ENCODE data around the gene DPYSL3. TPM values are rescaled to one million over a fixed set of nuclear protein-coding genes. Genes with fewer than 3 reads are reported as not detected.

Gene DPYSL3
- total RNA-seq, 1 donor from 2014 or later = 0.40 TPM

GRCh38 chr5:147451193-147451592, 58.7 kb downstream of the DPYSL3 start:
- Mint-ChIP-seq H3K4me1 (peaks cover 7% of the 10 kb centered on the region), H3K27ac (no peak overlapping the region), H3K27me3 (peaks cover 56% of the 10 kb centered on the region), H3K9me3 (no peaks in the 10 kb centered on the region), H3K4me3 (no peak overlapping the region), H3K36me3 (ENCODE audit: low read depth) (no peaks in the 10 kb centered on the region)
- no peak for DNase-seq
- intact Hi-C loops (cut with micrococcal nuclease) = no loop called here

- intact Hi-C loops (cut with micrococcal nuclease) = no loop called here
- no peaks in the 10 kb centered on the region for H3K9me3 Mint-ChIP-seq
- no peak for DNase-seq
- peaks cover 7% of the 10 kb centered on the region for H3K4me1 Mint-ChIP-seq
- peaks cover 50% of the 10 kb centered on the region for H3K27me3 Mint-ChIP-seq
- H3K36me3 Mint-ChIP-seq (ENCODE audit: low read depth) = no peaks in the 10 kb centered on the region
- no peak overlapping the region for H3K27ac Mint-ChIP-seq
- H3K4me3 Mint-ChIP-seq = no peak overlapping the region
Measured at GRCh38 chr5:147450606-147451005, 59.3 kb downstream of the DPYSL3 start.

- Mint-ChIP-seq H3K27me3 (peaks cover 34% of the 10 kb centered on the region), H3K4me3 (no peak overlapping the region), H3K27ac (no peak overlapping the region), H3K36me3 (ENCODE audit: low read depth) (no peaks in the 10 kb centered on the region), H3K4me1 (peaks cover 4% of the 10 kb centered on the region), H3K9me3 (no peaks in the 10 kb centered on the region)
- no peak for DNase-seq
- intact Hi-C loops (cut with micrococcal nuclease) = no loop called here
Measured at GRCh38 chr5:147448766-147449165, 61.1 kb downstream of the DPYSL3 start.

- intact Hi-C loops (cut with micrococcal nuclease) = no loop called here
- H3K27ac Mint-ChIP-seq = no peak overlapping the region
- H3K9me3 Mint-ChIP-seq = no peaks in the 10 kb centered on the region
- no peaks in the 10 kb centered on the region for H3K4me1 Mint-ChIP-seq
- H3K36me3 Mint-ChIP-seq (ENCODE audit: low read depth) = no peaks in the 10 kb centered on the region
- H3K27me3 Mint-ChIP-seq = peaks cover 17% of the 10 kb centered on the region
- H3K4me3 Mint-ChIP-seq = no peak overlapping the region
- no peak for DNase-seq
Measured at GRCh38 chr5:147446523-147446922, 63.3 kb downstream of the DPYSL3 start.

- no peak overlapping the region for H3K27ac Mint-ChIP-seq
- DNase-seq = no peak
- intact Hi-C loops (cut with micrococcal nuclease) = no loop called here
- H3K4me3 Mint-ChIP-seq = no peak overlapping the region
- no peaks in the 10 kb centered on the region for H3K9me3 Mint-ChIP-seq
- no peaks in the 10 kb centered on the region for H3K36me3 Mint-ChIP-seq (ENCODE audit: low read depth)
- H3K27me3 Mint-ChIP-seq = peaks cover 12% of the 10 kb centered on the region
- H3K4me1 Mint-ChIP-seq = no peaks in the 10 kb centered on the region
Measured at GRCh38 chr5:147445917-147446316, 64.0 kb downstream of the DPYSL3 start.

- peaks cover 7% of the 10 kb centered on the region for H3K27me3 Mint-ChIP-seq
- intact Hi-C loops (cut with micrococcal nuclease) = no loop called here
- no peak overlapping the region for H3K4me3 Mint-ChIP-seq
- no peak for DNase-seq
- H3K4me1 Mint-ChIP-seq = no peaks in the 10 kb centered on the region
- H3K36me3 Mint-ChIP-seq (ENCODE audit: low read depth) = no peaks in the 10 kb centered on the region
- H3K9me3 Mint-ChIP-seq = no peaks in the 10 kb centered on the region
- no peak overlapping the region for H3K27ac Mint-ChIP-seq
Measured at GRCh38 chr5:147445090-147445489, 64.8 kb downstream of the DPYSL3 start.

GRCh38 chr5:147442224-147442623, 67.6 kb downstream of the DPYSL3 start:
- no peak overlapping the region for H3K4me3 Mint-ChIP-seq
- intact Hi-C loops (cut with micrococcal nuclease) = no loop called here
- no peak overlapping the region for H3K27ac Mint-ChIP-seq
- no peak for DNase-seq
- no peaks in the 10 kb centered on the region for H3K4me1 Mint-ChIP-seq
- no peaks in the 10 kb centered on the region for H3K36me3 Mint-ChIP-seq (ENCODE audit: low read depth)
- H3K9me3 Mint-ChIP-seq = no peaks in the 10 kb centered on the region
- H3K27me3 Mint-ChIP-seq = peaks cover 2% of the 10 kb centered on the region

GRCh38 chr5:147441191-147441695, 68.6 kb downstream of the DPYSL3 start:
- intact Hi-C loops (cut with micrococcal nuclease) = no loop called here
- Mint-ChIP-seq H3K27me3 (peaks cover 2% of the 10 kb centered on the region), H3K4me1 (no peaks in the 10 kb centered on the region), H3K9me3 (no peaks in the 10 kb centered on the region), H3K36me3 (ENCODE audit: low read depth) (no peaks in the 10 kb centered on the region), H3K4me3 (no peak overlapping the region), H3K27ac (no peak overlapping the region)
- DNase-seq = no peak

GRCh38 chr5:147439254-147439653, 70.6 kb downstream of the DPYSL3 start:
- Mint-ChIP-seq H3K4me3 (no peak overlapping the region), H3K4me1 (no peaks in the 10 kb centered on the region), H3K27ac (no peak overlapping the region), H3K9me3 (no peaks in the 10 kb centered on the region), H3K36me3 (ENCODE audit: low read depth) (no peaks in the 10 kb centered on the region), H3K27me3 (peaks cover 2% of the 10 kb centered on the region)
- intact Hi-C loops (cut with micrococcal nuclease) = no loop called here
- no peak for DNase-seq

GRCh38 chr5:147437161-147437596, 72.7 kb downstream of the DPYSL3 start:
- H3K4me3 Mint-ChIP-seq = no peak overlapping the region
- peaks cover 2% of the 10 kb centered on the region for H3K27me3 Mint-ChIP-seq
- H3K4me1 Mint-ChIP-seq = no peaks in the 10 kb centered on the region
- H3K9me3 Mint-ChIP-seq = no peaks in the 10 kb centered on the region
- H3K36me3 Mint-ChIP-seq (ENCODE audit: low read depth) = no peaks in the 10 kb centered on the region
- intact Hi-C loops (cut with micrococcal nuclease) = no loop called here
- H3K27ac Mint-ChIP-seq = no peak overlapping the region
- no peak for DNase-seq

- Mint-ChIP-seq H3K36me3 (ENCODE audit: low read depth) (no peaks in the 10 kb centered on the region), H3K27me3 (peaks cover 2% of the 10 kb centered on the region), H3K9me3 (no peaks in the 10 kb centered on the region), H3K4me1 (no peaks in the 10 kb centered on the region), H3K4me3 (no peak overlapping the region), H3K27ac (no peak overlapping the region)
- no peak for DNase-seq
- intact Hi-C loops (cut with micrococcal nuclease) = no loop called here
Measured at GRCh38 chr5:147436596-147436995, 73.3 kb downstream of the DPYSL3 start.

GRCh38 chr5:147434049-147434448, 75.8 kb downstream of the DPYSL3 start:
- Mint-ChIP-seq H3K27ac (no peak overlapping the region), H3K36me3 (ENCODE audit: low read depth) (no peaks in the 10 kb centered on the region), H3K4me1 (no peaks in the 10 kb centered on the region), H3K4me3 (no peak overlapping the region), H3K9me3 (no peaks in the 10 kb centered on the region), H3K27me3 (no peaks in the 10 kb centered on the region)
- intact Hi-C loops (cut with micrococcal nuclease) = no loop called here
- no peak for DNase-seq

GRCh38 chr5:147432323-147432722, 77.5 kb downstream of the DPYSL3 start:
- Mint-ChIP-seq H3K27ac (no peak overlapping the region), H3K36me3 (ENCODE audit: low read depth) (no peaks in the 10 kb centered on the region), H3K4me3 (no peak overlapping the region), H3K4me1 (no peaks in the 10 kb centered on the region), H3K27me3 (no peaks in the 10 kb centered on the region), H3K9me3 (no peaks in the 10 kb centered on the region)
- DNase-seq = no peak
- intact Hi-C loops (cut with micrococcal nuclease) = no loop called here

- Mint-ChIP-seq H3K36me3 (ENCODE audit: low read depth) (no peaks in the 10 kb centered on the region), H3K9me3 (no peaks in the 10 kb centered on the region), H3K4me1 (no peaks in the 10 kb centered on the region)
Measured at GRCh38 chr5:147431586-147431985, 78.3 kb downstream of the DPYSL3 start.

GRCh38 chr5:147430628-147431027, 79.2 kb downstream of the DPYSL3 start:
- Mint-ChIP-seq H3K27ac (no peak overlapping the region), H3K4me1 (no peaks in the 10 kb centered on the region), H3K27me3 (no peaks in the 10 kb centered on the region), H3K4me3 (no peak overlapping the region), H3K36me3 (ENCODE audit: low read depth) (no peaks in the 10 kb centered on the region), H3K9me3 (no peaks in the 10 kb centered on the region)
- intact Hi-C loops (cut with micrococcal nuclease) = no loop called here
- DNase-seq = no peak

More at GRCh38 chr5:147431586-147431985, 78.3 kb downstream of the DPYSL3 start:
- no peaks in the 10 kb centered on the region for H3K27me3 Mint-ChIP-seq
- no peak for DNase-seq
- H3K27ac Mint-ChIP-seq = no peak overlapping the region
- intact Hi-C loops (cut with micrococcal nuclease) = no loop called here
- no peak overlapping the region for H3K4me3 Mint-ChIP-seq
